SK-N-SH (cell line): Measurements from ENCODE around the gene KCND1. TPM values are rescaled to one million over a fixed set of nuclear protein-coding genes. Genes with fewer than 3 reads are reported as not detected.

Source experiments
- CTCF ChIA-PET: fragments of 300-600, 350-600 bp; formaldehyde crosslinking; extraction: SDS; loops from one replicate; lab custom pipeline; 2021; lab: Yijun Ruan, JAX
- POLR2A ChIA-PET: fragments of 350-600 bp; sonication (Branson Sonifier 250); formaldehyde crosslinking; extraction: SDS; loops from one replicate; lab custom pipeline; 2020; ENCODE audit warnings: antibody characterized with exemption, inconsistent platforms; lab: Yijun Ruan, JAX
- DNase-seq: peaks from one replicate; pipeline ENCODE4 v3.0.0; 2012
- H2AFZ ChIP-seq: fragments of 200-600 bp; sonication (generic); 2 replicates; pipeline ENCODE4 v1.8.1; 2016; ENCODE audit warnings: antibody characterized with exemption, mild to moderate bottlenecking, low read depth
- H3F3A ChIP-seq: fragments of 200-600 bp; sonication (generic); replicated peaks from 2 replicates; pipeline ENCODE3; 2016; ENCODE audit warnings: antibody characterized with exemption, mild to moderate bottlenecking; ENCODE audit not compliant: insufficient read depth
- H3K27ac ChIP-seq, 2 experiments: fragments of 200-500 bp in 1 of 2; fragments of 200-600 bp in 1 of 2; sonication (Bioruptor generic) in 1 of 2; sonication (generic), shearing (Covaris generic) in 1 of 2; 2 replicates each; pipeline versions ENCODE4 v1.5.1 to v1.6.1; 2014 to 2016; ENCODE audit warnings: low read depth in 2 of 2, inconsistent platforms in 1 of 2, low read length in 1 of 2, mild to moderate bottlenecking in 1 of 2, mixed read lengths in 1 of 2
- H3K27me3 ChIP-seq: fragments of 200-600 bp; sonication (generic), shearing (Covaris generic); 2 replicates; pipeline ENCODE4 v1.6.1; 2016; ENCODE audit warnings: mixed run types; ENCODE audit not compliant: insufficient read depth
- H3K36me3 ChIP-seq, 2 experiments: fragments of 200-500 bp in 1 of 2; fragments of 200-600 bp in 1 of 2; sonication (Bioruptor generic) in 1 of 2; sonication (generic) in 1 of 2; replicated peaks in 1 of 2; 2 replicates each; pipeline versions ENCODE3 to v1.5.1; 2014 to 2016; ENCODE audit warnings: low read length in 1 of 2, mild to moderate bottlenecking in 1 of 2; ENCODE audit not compliant: insufficient read depth in 2 of 2, control insufficient read depth in 1 of 2
- H3K4me1 ChIP-seq, 2 experiments: fragments of 200-500 bp in 1 of 2; fragments of 200-600 bp in 1 of 2; sonication (Bioruptor generic) in 1 of 2; sonication (generic), shearing (Covaris generic) in 1 of 2; 2 replicates each; pipeline versions ENCODE4 v1.5.1 to v1.6.1; 2014 to 2016; ENCODE audit warnings: low read depth in 1 of 2, low read length in 1 of 2, mixed run types in 1 of 2; ENCODE audit not compliant: insufficient read depth in 2 of 2, control insufficient read depth in 1 of 2
- H3K4me2 ChIP-seq: fragments of 200-600 bp; sonication (generic), shearing (Covaris generic); 2 replicates; pipeline ENCODE4 v1.6.1; 2017; ENCODE audit warnings: mixed run types
- H3K4me3 ChIP-seq, 2 experiments: fragments of 200-500 bp in 1 of 2; fragments of 200-600 bp in 1 of 2; sonication (Bioruptor generic) in 1 of 2; sonication (generic), shearing (Covaris generic) in 1 of 2; 2 replicates each; pipeline versions ENCODE4 v1.5.1 to v1.8.1; 2014 to 2016; ENCODE audit warnings: low read depth in 2 of 2, inconsistent platforms in 1 of 2, low read length in 1 of 2, mild to moderate bottlenecking in 1 of 2, mixed read lengths in 1 of 2, moderate library complexity in 1 of 2
- H3K79me2 ChIP-seq: fragments of 200-600 bp; sonication (generic); 2 replicates; pipeline ENCODE4 v1.8.1; 2017; ENCODE audit warnings: mild to moderate bottlenecking; ENCODE audit not compliant: insufficient read depth
- H3K9ac ChIP-seq: fragments of 200-600 bp; sonication (generic); 2 replicates; pipeline ENCODE4 v1.6.1; 2017; ENCODE audit warnings: mixed run types
- H3K9me2 ChIP-seq: fragments of 200-600 bp; sonication (generic); 2 replicates; pipeline ENCODE4 v1.6.1; 2017; ENCODE audit warnings: mixed run types
- H3K9me3 ChIP-seq: fragments of 200-600 bp; sonication (generic); 2 replicates; pipeline ENCODE4 v1.6.1; 2017; ENCODE audit warnings: mixed run types, mild to moderate bottlenecking, moderate library complexity
- H4K20me1 ChIP-seq: fragments of 200-600 bp; sonication (generic); 2 replicates; pipeline ENCODE4 v1.6.1; 2017; ENCODE audit warnings: mild to moderate bottlenecking, mixed run types; ENCODE audit not compliant: insufficient read depth
- CHD2 ChIP-seq: fragments of 150-350 bp; IDR thresholded peaks from 2 replicates; pipeline ENCODE4 v1.6.1; 2018; ENCODE audit warnings: low read length; ENCODE audit not compliant: partially characterized antibody
- CTCF ChIP-seq: fragments of 200-600 bp; sonication (generic); IDR thresholded peaks from 2 replicates; pipeline ENCODE4 v1.6.1; 2017; ENCODE audit warnings: antibody characterized with exemption, mild to moderate bottlenecking, moderate library complexity
- ELF1 ChIP-seq: IDR thresholded peaks from 2 replicates; pipeline ENCODE4 v1.4.0; 2012
- EZH2phosphoT487 ChIP-seq: fragments of 200-600 bp; sonication (generic); IDR thresholded peaks from 2 replicates; pipeline ENCODE4 v1.6.1; 2017; ENCODE audit warnings: low read depth, mixed run types, mild to moderate bottlenecking, antibody characterized with exemption, moderate library complexity, borderline replicate concordance
- FOSL2 ChIP-seq: IDR thresholded peaks from 2 replicates; pipeline ENCODE4 v1.4.0; 2012; ENCODE audit warnings: low read depth, mild to moderate bottlenecking, moderate library complexity, borderline replicate concordance
- FOXJ3 ChIP-seq: sonication (generic); formaldehyde crosslinking; IDR thresholded peaks from 2 replicates; pipeline ENCODE4 v1.5.1; 2020; ENCODE audit warnings: mild to moderate bottlenecking, missing genetic modification reagents
- FOXM1 ChIP-seq: IDR thresholded peaks from 2 replicates; pipeline ENCODE4 v1.4.0; 2012; ENCODE audit warnings: low read depth, mild to moderate bottlenecking
- GABPA ChIP-seq: IDR thresholded peaks from 2 replicates; pipeline ENCODE4 v1.4.0; 2012; ENCODE audit warnings: low read depth, mild to moderate bottlenecking
- GATA2 ChIP-seq: sonication (generic); formaldehyde crosslinking; IDR thresholded peaks from 2 replicates; pipeline ENCODE4 v1.5.0; 2020; ENCODE audit warnings: mild to moderate bottlenecking, missing genetic modification reagents
- MEF2A ChIP-seq: IDR thresholded peaks from 2 replicates; pipeline ENCODE4 v1.4.0; 2012; ENCODE audit warnings: low read depth, borderline replicate concordance
- MXI1 ChIP-seq: IDR thresholded peaks from 2 replicates; pipeline ENCODE4 v1.6.1; 2012; ENCODE audit warnings: mild to moderate bottlenecking, low read depth, low read length, improper control_type of control experiment
- NFIC ChIP-seq: IDR thresholded peaks from 2 replicates; pipeline ENCODE4 v1.4.0; 2012; ENCODE audit warnings: borderline replicate concordance
- NRF1 ChIP-seq: IDR thresholded peaks from 2 replicates; pipeline ENCODE4 v1.6.1; 2012; ENCODE audit warnings: low read depth, mild to moderate bottlenecking, low read length
- PBX3 ChIP-seq: IDR thresholded peaks from 2 replicates; pipeline ENCODE4; 2012
- POLR2AphosphoS5 ChIP-seq: IDR thresholded peaks from 2 replicates; pipeline ENCODE4 v1.6.1; 2012; ENCODE audit warnings: low read depth, low read length
- RAD21 ChIP-seq: IDR thresholded peaks from 2 replicates; pipeline ENCODE4 v1.6.1; 2012; ENCODE audit warnings: mild to moderate bottlenecking, low read length
- RFX5 ChIP-seq: IDR thresholded peaks from 2 replicates; pipeline ENCODE4 v1.6.1; 2012; ENCODE audit warnings: mild to moderate bottlenecking, improper control_type of control experiment, low read length
- RXRA ChIP-seq: IDR thresholded peaks from 2 replicates; pipeline ENCODE4 v1.4.0; 2012; ENCODE audit warnings: low read depth, mild to moderate bottlenecking, borderline replicate concordance
- TAF1 ChIP-seq: IDR thresholded peaks from 2 replicates; pipeline ENCODE4 v1.6.1; 2012; ENCODE audit warnings: low read depth, mild to moderate bottlenecking, low read length, moderate library complexity, borderline replicate concordance
- TCF12 ChIP-seq: IDR thresholded peaks from 2 replicates; pipeline ENCODE4 v1.4.0; 2012
- TEAD4 ChIP-seq: IDR thresholded peaks from 2 replicates; pipeline ENCODE4 v1.4.0; 2012; ENCODE audit warnings: mild to moderate bottlenecking, borderline replicate concordance; ENCODE audit not compliant: insufficient read depth
- USF1 ChIP-seq: IDR thresholded peaks from 2 replicates; pipeline ENCODE4 v1.4.0; 2012; ENCODE audit warnings: low read depth, borderline replicate concordance
- YY1 ChIP-seq: IDR thresholded peaks from 2 replicates; pipeline ENCODE4 v1.4.0; 2012; ENCODE audit warnings: low read depth, mild to moderate bottlenecking
- WGBS: methylation state at CpG from one replicate; pipeline ENCODE4 v1.1.6; 2017; ENCODE audit warnings: low lambda C conversion rate; 5-methylcytosine and 5-hydroxymethylcytosine counted together
- polyA plus RNA-seq, 3 experiments: library from polyadenylated mRNA; depleted of rRNA; stranded (reverse); fragments of >200 nt; gene quantifications; 2 replicates each; pipeline ENCODE4 v1.2.3, GENCODE V29; 2012
- TF ChIP-seq, protein P1 (sequence below): IDR thresholded peaks from 2 replicates; pipeline ENCODE4 v1.4.0; 2012; ENCODE audit warnings: low read depth
- TF ChIP-seq, protein P2 (sequence below): fragments of 150-350 bp; IDR thresholded peaks from 2 replicates; pipeline ENCODE4 v1.6.1; 2016; ENCODE audit warnings: mild to moderate bottlenecking, low read depth, low read length
- TF ChIP-seq, protein P3 (sequence below): IDR thresholded peaks from 2 replicates; pipeline ENCODE4 v1.6.1; 2012; ENCODE audit warnings: mild to moderate bottlenecking, low read depth, low read length, moderate library complexity

Gene KCND1
- polyA plus RNA-seq, 1 of the 3 experiments (the other 2 are of a cell fraction), result 1.2 TPM

DNA sequence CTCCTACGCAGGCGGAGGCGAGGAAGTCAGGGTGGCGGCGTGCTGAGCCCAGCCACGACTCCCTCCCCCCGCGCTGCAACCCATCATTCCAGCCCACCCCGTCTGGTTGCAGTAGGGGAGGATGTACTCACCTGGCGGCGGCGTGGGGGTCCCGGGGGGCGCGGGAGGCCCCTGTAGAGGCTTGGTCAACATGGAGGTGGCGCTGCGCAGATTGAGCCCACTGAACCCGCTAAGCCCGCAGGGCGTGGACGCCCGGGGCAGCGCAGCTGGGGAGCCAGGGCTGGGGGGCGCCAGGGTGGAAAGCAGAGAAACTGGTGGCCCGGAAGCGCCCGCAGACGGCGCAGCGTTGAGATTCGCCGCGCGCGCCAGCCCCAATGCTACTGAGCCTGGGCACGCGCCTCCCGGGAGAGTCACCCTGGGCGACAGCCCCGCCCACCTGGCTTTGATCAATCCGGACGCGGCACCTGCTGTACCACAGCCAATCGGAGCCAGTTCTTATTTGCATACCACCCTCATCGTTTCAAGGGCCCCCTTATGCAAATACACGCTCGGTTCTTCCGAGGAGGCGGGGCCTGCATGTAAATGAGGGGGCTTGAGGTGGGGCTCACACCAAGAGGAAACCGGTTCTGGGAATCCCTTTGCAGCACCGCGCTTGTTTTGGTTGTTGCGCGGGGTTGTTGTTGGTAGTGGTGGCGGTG lies 52.9 kb downstream of the KCND1 start, which contains the start of gene PIM2:
PIM2 (minus strand) TSS at position 382 of the 698 bp plus-strand sequence; CDS start at position 192, 190 bp downstream.
- no peaks in the 10 kb centered on the region for H3K9me3 ChIP-seq
- POLR2A ChIA-PET, result no interaction called here
- no peak within 1 kb of the TSS for H2AFZ ChIP-seq
- peaks cover 3 to 32% of the 10 kb centered on the region in 2 experiments for H3K36me3 ChIP-seq
- 0 out of 2 replicates have a peak, but pooled peaks cover 9% of the 10 kb centered on the region for H4K20me1 ChIP-seq
- H3K27ac ChIP-seq, result peak within 1 kb of the TSS; percentile 38 to 60; a peak in 3 of 4 replicates
- peak within 1 kb of the TSS; percentile 61 to 71 for H3K4me3 ChIP-seq
- no peaks in the 10 kb centered on the region for H3K9me2 ChIP-seq
- H3K27me3 ChIP-seq, result no peaks in the 10 kb centered on the region
- DNase-seq, result peak; percentile 93
- 14% methylated on average over 9 of the region's 55 CpGs for WGBS
- peaks cover 5 to 26% of the 10 kb centered on the region in 2 experiments; a peak in 2 of 4 replicates for H3K4me1 ChIP-seq
- peaks cover 12% of the 10 kb centered on the region for H3F3A ChIP-seq
- peak within 1 kb of the TSS; percentile 78 for H3K9ac ChIP-seq
- CTCF ChIA-PET, result no interaction called here
- H3K4me2 ChIP-seq, result peak within 1 kb of the TSS; percentile 95
- H3K79me2 ChIP-seq, result peaks cover 3% of the 10 kb centered on the region; the same call in 1 of the 2 replicates
- TF ChIP-seq ELF1, result peak; percentile 56
- TF ChIP-seq TCF12, result no peak
- TF ChIP-seq PBX3, result no peak
- TF ChIP-seq POLR2AphosphoS5, result peak; percentile 96
- TF ChIP-seq, protein P1, sequence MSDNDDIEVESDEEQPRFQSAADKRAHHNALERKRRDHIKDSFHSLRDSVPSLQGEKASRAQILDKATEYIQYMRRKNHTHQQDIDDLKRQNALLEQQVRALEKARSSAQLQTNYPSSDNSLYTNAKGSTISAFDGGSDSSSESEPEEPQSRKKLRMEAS, result peak; percentile 22; the same call in 1 of the 2 replicates
- no peak for TF ChIP-seq RAD21
- no peak for TF ChIP-seq FOXM1
- TF ChIP-seq NFIC, result no peak
- no peak for TF ChIP-seq EZH2phosphoT487
- TF ChIP-seq GATA2 (CRISPR knock-in tag), result no peak
- no peak; the same call in 1 of the 2 replicates for TF ChIP-seq NRF1
- peak; percentile 14 for TF ChIP-seq CTCF
- no peak for TF ChIP-seq YY1
- TF ChIP-seq, protein P2, sequence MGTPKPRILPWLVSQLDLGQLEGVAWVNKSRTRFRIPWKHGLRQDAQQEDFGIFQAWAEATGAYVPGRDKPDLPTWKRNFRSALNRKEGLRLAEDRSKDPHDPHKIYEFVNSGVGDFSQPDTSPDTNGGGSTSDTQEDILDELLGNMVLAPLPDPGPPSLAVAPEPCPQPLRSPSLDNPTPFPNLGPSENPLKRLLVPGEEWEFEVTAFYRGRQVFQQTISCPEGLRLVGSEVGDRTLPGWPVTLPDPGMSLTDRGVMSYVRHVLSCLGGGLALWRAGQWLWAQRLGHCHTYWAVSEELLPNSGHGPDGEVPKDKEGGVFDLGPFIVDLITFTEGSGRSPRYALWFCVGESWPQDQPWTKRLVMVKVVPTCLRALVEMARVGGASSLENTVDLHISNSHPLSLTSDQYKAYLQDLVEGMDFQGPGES, result no peak
- no peak for TF ChIP-seq RXRA
- no peak for TF ChIP-seq CHD2
- TF ChIP-seq USF1, result peak; percentile 72; the same call in 1 of the 2 replicates
- TF ChIP-seq MEF2A, result no peak
- TF ChIP-seq RFX5, result no peak
- TF ChIP-seq FOSL2, result no peak
- TF ChIP-seq TEAD4, result no peak
- TF ChIP-seq TAF1, result peak; percentile 92
- no peak; the same call in 1 of the 2 replicates for TF ChIP-seq GABPA
- no peak for TF ChIP-seq FOXJ3 (CRISPR knock-in tag)
- TF ChIP-seq, protein P3, sequence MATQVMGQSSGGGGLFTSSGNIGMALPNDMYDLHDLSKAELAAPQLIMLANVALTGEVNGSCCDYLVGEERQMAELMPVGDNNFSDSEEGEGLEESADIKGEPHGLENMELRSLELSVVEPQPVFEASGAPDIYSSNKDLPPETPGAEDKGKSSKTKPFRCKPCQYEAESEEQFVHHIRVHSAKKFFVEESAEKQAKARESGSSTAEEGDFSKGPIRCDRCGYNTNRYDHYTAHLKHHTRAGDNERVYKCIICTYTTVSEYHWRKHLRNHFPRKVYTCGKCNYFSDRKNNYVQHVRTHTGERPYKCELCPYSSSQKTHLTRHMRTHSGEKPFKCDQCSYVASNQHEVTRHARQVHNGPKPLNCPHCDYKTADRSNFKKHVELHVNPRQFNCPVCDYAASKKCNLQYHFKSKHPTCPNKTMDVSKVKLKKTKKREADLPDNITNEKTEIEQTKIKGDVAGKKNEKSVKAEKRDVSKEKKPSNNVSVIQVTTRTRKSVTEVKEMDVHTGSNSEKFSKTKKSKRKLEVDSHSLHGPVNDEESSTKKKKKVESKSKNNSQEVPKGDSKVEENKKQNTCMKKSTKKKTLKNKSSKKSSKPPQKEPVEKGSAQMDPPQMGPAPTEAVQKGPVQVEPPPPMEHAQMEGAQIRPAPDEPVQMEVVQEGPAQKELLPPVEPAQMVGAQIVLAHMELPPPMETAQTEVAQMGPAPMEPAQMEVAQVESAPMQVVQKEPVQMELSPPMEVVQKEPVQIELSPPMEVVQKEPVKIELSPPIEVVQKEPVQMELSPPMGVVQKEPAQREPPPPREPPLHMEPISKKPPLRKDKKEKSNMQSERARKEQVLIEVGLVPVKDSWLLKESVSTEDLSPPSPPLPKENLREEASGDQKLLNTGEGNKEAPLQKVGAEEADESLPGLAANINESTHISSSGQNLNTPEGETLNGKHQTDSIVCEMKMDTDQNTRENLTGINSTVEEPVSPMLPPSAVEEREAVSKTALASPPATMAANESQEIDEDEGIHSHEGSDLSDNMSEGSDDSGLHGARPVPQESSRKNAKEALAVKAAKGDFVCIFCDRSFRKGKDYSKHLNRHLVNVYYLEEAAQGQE, result no peak
- TF ChIP-seq MXI1, result peak; percentile 81
